ENCODE measurements around the gene CCNO. TPM values are rescaled to one million over a fixed set of nuclear protein-coding genes. Genes with fewer than 3 reads are reported as not detected.
A peak's percentile ranks its signal among the peaks of the same experiment; 100 is the strongest.

Gene CCNO
- total RNA-seq, 2 experiments from 2014 or later: not detected

- intact Hi-C loops (cut with micrococcal nuclease): loop anchor here (1.0 to 5.0 kb wide), 3 partner anchors 8 to 1098 kb away; partner anchors contain the start of gene SNX18
- DNase-seq: peak; percentile 18
- peak overlapping the region; percentile 76 for H3K4me3 Mint-ChIP-seq
- no peak overlapping the region for H3K27ac Mint-ChIP-seq
- no peaks in the 10 kb centered on the region for H3K9me3 Mint-ChIP-seq
- CTCF ChIA-PET: interaction anchor here (0.8 to 3.0 kb wide), 5 partner anchors 13 to 461 kb away, joined by 3 to 10 read pairs (median 3); partner anchors contain the start of genes DHX29 and MTREX
- H3K4me1 Mint-ChIP-seq (ENCODE audit: low read depth): peaks cover 40% of the 10 kb centered on the region
- no peaks in the 10 kb centered on the region for H3K36me3 Mint-ChIP-seq (ENCODE audit: low read depth)
- peaks cover 68% of the 10 kb centered on the region for H3K27me3 Mint-ChIP-seq (ENCODE audit: low read depth)
These were observed 2.1 kb downstream of the CCNO start for GRCh38 chr5:55231029-55231918.

- peak; percentile 22 for DNase-seq
These were observed 3.2 kb downstream of the CCNO start for GRCh38 chr5:55230086-55230629.

GRCh38 chr5:55227664-55228430 is 5.6 kb downstream of the CCNO start:
- Mint-ChIP-seq H3K4me3 (peak overlapping the region; percentile 66), H3K9me3 (no peaks in the 10 kb centered on the region), H3K27ac (no peak overlapping the region), H3K4me1 (ENCODE audit: low read depth) (peaks cover 47% of the 10 kb centered on the region), H3K27me3 (ENCODE audit: low read depth) (peaks cover 89% of the 10 kb centered on the region), H3K36me3 (ENCODE audit: low read depth) (no peaks in the 10 kb centered on the region)
- intact Hi-C loops (cut with micrococcal nuclease): loop anchor here (1.0 to 10.0 kb wide), 6 partner anchors 55 to 977 kb away; partner anchors contain the start of genes CDC20B, PLPP1 and SLC38A9
- no peak for DNase-seq
- CTCF ChIA-PET: interaction anchor here (0.6 to 1.7 kb wide), 4 partner anchors 11 to 103 kb away, joined by 3 to 5 read pairs (median 4); no protein-coding TSS in a partner anchor

More at GRCh38 chr5:55230086-55230629, 3.2 kb downstream of the CCNO start:
- H3K36me3 Mint-ChIP-seq (ENCODE audit: low read depth): no peaks in the 10 kb centered on the region
- CTCF ChIA-PET: no interaction called here
- H3K27ac Mint-ChIP-seq: no peak overlapping the region
- no peak overlapping the region for H3K4me3 Mint-ChIP-seq
- peaks cover 42% of the 10 kb centered on the region for H3K4me1 Mint-ChIP-seq (ENCODE audit: low read depth)
- H3K27me3 Mint-ChIP-seq (ENCODE audit: low read depth): peaks cover 77% of the 10 kb centered on the region
- intact Hi-C loops (cut with micrococcal nuclease): loop anchor here (2.0 to 5.0 kb wide), 2 partner anchors 713 to 1099 kb away; partner anchors contain the start of gene SNX18
- H3K9me3 Mint-ChIP-seq: no peaks in the 10 kb centered on the region

GRCh38 chr5:55226934-55227663 is 6.3 kb downstream of the CCNO start, which contains the start of gene MCIDAS:
MCIDAS (minus strand) TSS chr5:55227315; CDS start chr5:55227138, 177 bp downstream.
- no peaks in the 10 kb centered on the region for H3K36me3 Mint-ChIP-seq (ENCODE audit: low read depth)
- no peak within 1 kb of the TSS for H3K27ac Mint-ChIP-seq
- H3K9me3 Mint-ChIP-seq: no peaks in the 10 kb centered on the region
- H3K4me3 Mint-ChIP-seq: peak within 1 kb of the TSS; percentile 66
- CTCF ChIA-PET: interaction anchor here (1.7 to 2.2 kb wide), 3 partner anchors 7 to 55 kb away, joined by 5 to 10 read pairs (median 9); no protein-coding TSS in a partner anchor
- peak; percentile 84 for DNase-seq
- H3K4me1 Mint-ChIP-seq (ENCODE audit: low read depth): peaks cover 49% of the 10 kb centered on the region
- intact Hi-C loops (cut with micrococcal nuclease): loop anchor here (1.0 to 10.0 kb wide), 8 partner anchors 54 to 978 kb away; partner anchors contain the start of genes CDC20B, DHX29, MTREX and PLPP1
- H3K27me3 Mint-ChIP-seq (ENCODE audit: low read depth): peaks cover 90% of the 10 kb centered on the region

- DNase-seq: peak; percentile 85
- CTCF ChIA-PET: interaction anchor here (0.7 to 2.2 kb wide), 8 partner anchors 8 to 60 kb away, joined by 3 to 10 read pairs (median 4); no protein-coding TSS in a partner anchor
These were observed 7.1 kb downstream of the CCNO start for GRCh38 chr5:55226027-55226933.

GRCh38 chr5:55225346-55225745 is 8.1 kb downstream of the CCNO start:
- Mint-ChIP-seq H3K4me1 (ENCODE audit: low read depth) (peaks cover 45% of the 10 kb centered on the region), H3K36me3 (ENCODE audit: low read depth) (no peaks in the 10 kb centered on the region), H3K9me3 (no peaks in the 10 kb centered on the region), H3K27me3 (ENCODE audit: low read depth) (peaks cover 86% of the 10 kb centered on the region), H3K27ac (no peak overlapping the region), H3K4me3 (no peak overlapping the region)
- CTCF ChIA-PET: interaction anchor here (0.6 to 2.2 kb wide), 4 partner anchors 9 to 54 kb away, joined by 3 to 10 read pairs (median 7); no protein-coding TSS in a partner anchor
- intact Hi-C loops (cut with micrococcal nuclease): loop anchor here (5.0 to 10.0 kb wide), 4 partner anchors 197 to 979 kb away; partner anchors contain the start of gene SLC38A9
- DNase-seq: no peak

More at GRCh38 chr5:55226027-55226933, 7.1 kb downstream of the CCNO start:
- Mint-ChIP-seq H3K36me3 (ENCODE audit: low read depth) (no peaks in the 10 kb centered on the region), H3K27ac (no peak overlapping the region), H3K4me3 (peak overlapping the region; percentile 65), H3K4me1 (ENCODE audit: low read depth) (peaks cover 44% of the 10 kb centered on the region), H3K27me3 (ENCODE audit: low read depth) (peaks cover 86% of the 10 kb centered on the region), H3K9me3 (no peaks in the 10 kb centered on the region)
- intact Hi-C loops (cut with micrococcal nuclease): loop anchor here (1.0 to 10.0 kb wide), 7 partner anchors 81 to 979 kb away; partner anchors contain the start of genes DHX29, MTREX, PLPP1 and SLC38A9

GRCh38 chr5:55223812-55224240 is 9.6 kb downstream of the CCNO start:
- CTCF ChIA-PET: interaction anchor here (0.7 to 0.8 kb wide), 3 partner anchors 10 to 92 kb away, joined by 3 read pairs; no protein-coding TSS in a partner anchor
- H3K4me3 Mint-ChIP-seq: peak overlapping the region; percentile 47
- intact Hi-C loops (cut with micrococcal nuclease): loop anchor here (1.0 to 10.0 kb wide), 3 partner anchors 7 to 981 kb away; no protein-coding TSS in a partner anchor
- peaks cover 82% of the 10 kb centered on the region for H3K27me3 Mint-ChIP-seq (ENCODE audit: low read depth)
- no peaks in the 10 kb centered on the region for H3K9me3 Mint-ChIP-seq
- DNase-seq: no peak
- no peaks in the 10 kb centered on the region for H3K36me3 Mint-ChIP-seq (ENCODE audit: low read depth)
- peaks cover 39% of the 10 kb centered on the region for H3K4me1 Mint-ChIP-seq (ENCODE audit: low read depth)
- no peak overlapping the region for H3K27ac Mint-ChIP-seq

- peak; percentile 18 for DNase-seq
These were observed 10.2 kb downstream of the CCNO start for GRCh38 chr5:55222985-55223811.

GRCh38 chr5:55222092-55222984 is 11.1 kb downstream of the CCNO start:
- Mint-ChIP-seq H3K27ac (no peak overlapping the region), H3K4me3 (peak overlapping the region; percentile 47), H3K4me1 (ENCODE audit: low read depth) (peaks cover 33% of the 10 kb centered on the region), H3K27me3 (ENCODE audit: low read depth) (peaks cover 76% of the 10 kb centered on the region), H3K36me3 (ENCODE audit: low read depth) (no peaks in the 10 kb centered on the region), H3K9me3 (no peaks in the 10 kb centered on the region)
- DNase-seq: peak; percentile 41
- intact Hi-C loops (cut with micrococcal nuclease): loop anchor here (10.0 kb wide), 2 partner anchors 832 to 982 kb away; no protein-coding TSS in a partner anchor
- CTCF ChIA-PET: no interaction called here

More at GRCh38 chr5:55222985-55223811, 10.2 kb downstream of the CCNO start:
- CTCF ChIA-PET: interaction anchor here (0.7 to 0.8 kb wide), 4 partner anchors 11 to 233 kb away, joined by 3 to 4 read pairs (median 3); no protein-coding TSS in a partner anchor
- no peaks in the 10 kb centered on the region for H3K36me3 Mint-ChIP-seq (ENCODE audit: low read depth)
- intact Hi-C loops (cut with micrococcal nuclease): loop anchor here (1.0 to 10.0 kb wide), 3 partner anchors 8 to 982 kb away; no protein-coding TSS in a partner anchor
- H3K27me3 Mint-ChIP-seq (ENCODE audit: low read depth): peaks cover 81% of the 10 kb centered on the region
- no peaks in the 10 kb centered on the region for H3K9me3 Mint-ChIP-seq
- H3K27ac Mint-ChIP-seq: no peak overlapping the region
- peaks cover 39% of the 10 kb centered on the region for H3K4me1 Mint-ChIP-seq (ENCODE audit: low read depth)
- H3K4me3 Mint-ChIP-seq: peak overlapping the region; percentile 47
